ENCODE results near the gene ZNF653.

DNA sequence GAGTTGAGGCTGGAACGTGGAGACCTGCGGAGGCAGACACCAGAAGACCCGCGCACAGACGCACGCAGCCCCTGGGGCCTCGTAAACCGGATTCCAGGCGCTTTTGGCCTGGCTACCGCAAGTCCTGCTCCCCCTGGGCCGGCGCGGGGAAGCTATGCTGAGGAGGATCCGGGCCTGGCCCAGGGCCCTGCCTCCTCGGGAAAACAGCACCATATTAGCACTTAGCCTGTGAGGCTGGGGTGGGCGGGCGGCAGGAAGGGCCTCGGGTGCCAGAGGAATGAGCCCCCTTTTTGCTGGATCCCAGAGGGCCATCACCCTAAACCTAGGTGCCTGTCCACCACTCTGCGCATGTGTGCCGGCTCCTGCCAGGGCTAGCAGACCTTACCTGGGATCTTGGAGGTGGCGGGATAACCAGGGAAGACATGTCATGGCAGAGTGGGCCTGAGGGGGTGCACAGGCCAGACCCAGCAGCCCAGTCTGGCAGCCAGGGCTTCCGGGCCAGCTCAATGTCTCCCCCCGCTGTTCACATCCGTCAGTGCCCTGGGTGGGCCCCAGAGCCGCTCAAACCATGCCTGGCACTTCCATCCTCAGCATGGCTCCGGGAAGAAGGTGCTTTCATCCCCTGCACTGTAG lies 46.1 kb upstream of the ZNF653 start:
- TF ChIP-seq, protein P1, sequence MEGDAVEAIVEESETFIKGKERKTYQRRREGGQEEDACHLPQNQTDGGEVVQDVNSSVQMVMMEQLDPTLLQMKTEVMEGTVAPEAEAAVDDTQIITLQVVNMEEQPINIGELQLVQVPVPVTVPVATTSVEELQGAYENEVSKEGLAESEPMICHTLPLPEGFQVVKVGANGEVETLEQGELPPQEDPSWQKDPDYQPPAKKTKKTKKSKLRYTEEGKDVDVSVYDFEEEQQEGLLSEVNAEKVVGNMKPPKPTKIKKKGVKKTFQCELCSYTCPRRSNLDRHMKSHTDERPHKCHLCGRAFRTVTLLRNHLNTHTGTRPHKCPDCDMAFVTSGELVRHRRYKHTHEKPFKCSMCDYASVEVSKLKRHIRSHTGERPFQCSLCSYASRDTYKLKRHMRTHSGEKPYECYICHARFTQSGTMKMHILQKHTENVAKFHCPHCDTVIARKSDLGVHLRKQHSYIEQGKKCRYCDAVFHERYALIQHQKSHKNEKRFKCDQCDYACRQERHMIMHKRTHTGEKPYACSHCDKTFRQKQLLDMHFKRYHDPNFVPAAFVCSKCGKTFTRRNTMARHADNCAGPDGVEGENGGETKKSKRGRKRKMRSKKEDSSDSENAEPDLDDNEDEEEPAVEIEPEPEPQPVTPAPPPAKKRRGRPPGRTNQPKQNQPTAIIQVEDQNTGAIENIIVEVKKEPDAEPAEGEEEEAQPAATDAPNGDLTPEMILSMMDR (IDR thresholded peaks at IDR 0.05 in 2 of 3, conservative IDR thresholded peaks at IDR 0.05 in 1 of 3; ENCODE audit: insufficient read depth in 2 of 3, low read depth in 1 of 3, low read length in 3 of 3): peak; percentile 61 to 77 (median 64); a peak in 5 of 6 replicates
- TF ChIP-seq, protein P2, sequence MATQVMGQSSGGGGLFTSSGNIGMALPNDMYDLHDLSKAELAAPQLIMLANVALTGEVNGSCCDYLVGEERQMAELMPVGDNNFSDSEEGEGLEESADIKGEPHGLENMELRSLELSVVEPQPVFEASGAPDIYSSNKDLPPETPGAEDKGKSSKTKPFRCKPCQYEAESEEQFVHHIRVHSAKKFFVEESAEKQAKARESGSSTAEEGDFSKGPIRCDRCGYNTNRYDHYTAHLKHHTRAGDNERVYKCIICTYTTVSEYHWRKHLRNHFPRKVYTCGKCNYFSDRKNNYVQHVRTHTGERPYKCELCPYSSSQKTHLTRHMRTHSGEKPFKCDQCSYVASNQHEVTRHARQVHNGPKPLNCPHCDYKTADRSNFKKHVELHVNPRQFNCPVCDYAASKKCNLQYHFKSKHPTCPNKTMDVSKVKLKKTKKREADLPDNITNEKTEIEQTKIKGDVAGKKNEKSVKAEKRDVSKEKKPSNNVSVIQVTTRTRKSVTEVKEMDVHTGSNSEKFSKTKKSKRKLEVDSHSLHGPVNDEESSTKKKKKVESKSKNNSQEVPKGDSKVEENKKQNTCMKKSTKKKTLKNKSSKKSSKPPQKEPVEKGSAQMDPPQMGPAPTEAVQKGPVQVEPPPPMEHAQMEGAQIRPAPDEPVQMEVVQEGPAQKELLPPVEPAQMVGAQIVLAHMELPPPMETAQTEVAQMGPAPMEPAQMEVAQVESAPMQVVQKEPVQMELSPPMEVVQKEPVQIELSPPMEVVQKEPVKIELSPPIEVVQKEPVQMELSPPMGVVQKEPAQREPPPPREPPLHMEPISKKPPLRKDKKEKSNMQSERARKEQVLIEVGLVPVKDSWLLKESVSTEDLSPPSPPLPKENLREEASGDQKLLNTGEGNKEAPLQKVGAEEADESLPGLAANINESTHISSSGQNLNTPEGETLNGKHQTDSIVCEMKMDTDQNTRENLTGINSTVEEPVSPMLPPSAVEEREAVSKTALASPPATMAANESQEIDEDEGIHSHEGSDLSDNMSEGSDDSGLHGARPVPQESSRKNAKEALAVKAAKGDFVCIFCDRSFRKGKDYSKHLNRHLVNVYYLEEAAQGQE (IDR thresholded peaks at IDR 0.05; ENCODE audit: borderline replicate concordance): peak; percentile 56; the same call in 1 of the 2 replicates
- TF ChIP-seq, protein P2 (CRISPR knock-in tag; IDR thresholded peaks at IDR 0.05; ENCODE audit: low read depth): no peak
- TF ChIP-seq, protein P3, sequence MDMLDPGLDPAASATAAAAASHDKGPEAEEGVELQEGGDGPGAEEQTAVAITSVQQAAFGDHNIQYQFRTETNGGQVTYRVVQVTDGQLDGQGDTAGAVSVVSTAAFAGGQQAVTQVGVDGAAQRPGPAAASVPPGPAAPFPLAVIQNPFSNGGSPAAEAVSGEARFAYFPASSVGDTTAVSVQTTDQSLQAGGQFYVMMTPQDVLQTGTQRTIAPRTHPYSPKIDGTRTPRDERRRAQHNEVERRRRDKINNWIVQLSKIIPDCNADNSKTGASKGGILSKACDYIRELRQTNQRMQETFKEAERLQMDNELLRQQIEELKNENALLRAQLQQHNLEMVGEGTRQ (CRISPR knock-in tag; IDR thresholded peaks at IDR 0.05): no peak
- TF ChIP-seq EZH2 (IDR thresholded peaks at IDR 0.05; ENCODE audit: borderline replicate concordance, low read depth, low read length) (no peak), FOXK2 (conservative IDR thresholded peaks at IDR 0.05 in 1 of 2, IDR thresholded peaks at IDR 0.05 in 1 of 2; ENCODE audit: low read depth in 2 of 2) (no peak), POU5F1 (IDR thresholded peaks at IDR 0.05; ENCODE audit: borderline replicate concordance, low read depth, low read length, partially characterized antibody) (no peak), MTA1 (IDR thresholded peaks at IDR 0.05; ENCODE audit: borderline replicate concordance) (no peak), ZNF316 (IDR thresholded peaks at IDR 0.05) (no peak), CEBPB (tag; IDR thresholded peaks at IDR 0.05) (no peak), CBX3 (IDR thresholded peaks at IDR 0.05; ENCODE audit: borderline replicate concordance in 1 of 2, low read length in 2 of 2) (no peak), NFE2L1 (tag; IDR thresholded peaks at IDR 0.05; ENCODE audit: borderline replicate concordance, low read depth) (no peak)
- TF ChIP-seq, protein P4, sequence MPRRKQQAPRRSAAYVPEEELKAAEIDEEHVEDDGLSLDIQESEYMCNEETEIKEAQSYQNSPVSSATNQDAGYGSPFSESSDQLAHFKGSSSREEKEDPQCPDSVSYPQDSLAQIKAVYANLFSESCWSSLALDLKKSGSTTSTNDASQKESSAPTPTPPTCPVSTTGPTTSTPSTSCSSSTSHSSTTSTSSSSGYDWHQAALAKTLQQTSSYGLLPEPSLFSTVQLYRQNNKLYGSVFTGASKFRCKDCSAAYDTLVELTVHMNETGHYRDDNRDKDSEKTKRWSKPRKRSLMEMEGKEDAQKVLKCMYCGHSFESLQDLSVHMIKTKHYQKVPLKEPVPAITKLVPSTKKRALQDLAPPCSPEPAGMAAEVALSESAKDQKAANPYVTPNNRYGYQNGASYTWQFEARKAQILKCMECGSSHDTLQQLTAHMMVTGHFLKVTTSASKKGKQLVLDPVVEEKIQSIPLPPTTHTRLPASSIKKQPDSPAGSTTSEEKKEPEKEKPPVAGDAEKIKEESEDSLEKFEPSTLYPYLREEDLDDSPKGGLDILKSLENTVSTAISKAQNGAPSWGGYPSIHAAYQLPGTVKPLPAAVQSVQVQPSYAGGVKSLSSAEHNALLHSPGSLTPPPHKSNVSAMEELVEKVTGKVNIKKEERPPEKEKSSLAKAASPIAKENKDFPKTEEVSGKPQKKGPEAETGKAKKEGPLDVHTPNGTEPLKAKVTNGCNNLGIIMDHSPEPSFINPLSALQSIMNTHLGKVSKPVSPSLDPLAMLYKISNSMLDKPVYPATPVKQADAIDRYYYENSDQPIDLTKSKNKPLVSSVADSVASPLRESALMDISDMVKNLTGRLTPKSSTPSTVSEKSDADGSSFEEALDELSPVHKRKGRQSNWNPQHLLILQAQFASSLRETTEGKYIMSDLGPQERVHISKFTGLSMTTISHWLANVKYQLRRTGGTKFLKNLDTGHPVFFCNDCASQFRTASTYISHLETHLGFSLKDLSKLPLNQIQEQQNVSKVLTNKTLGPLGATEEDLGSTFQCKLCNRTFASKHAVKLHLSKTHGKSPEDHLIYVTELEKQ (CRISPR knock-in tag; IDR thresholded peaks at IDR 0.05): no peak

Measured in K562 (cell line).